Activated naive CD8-positive, alpha-beta T cell treated with anti-CD3 and anti-CD28 coated beads, Interleukin-2, amount 10 ng/mL, durations not matched to agents 7 days and 5 days (primary cell): Measurements from ENCODE around the gene ARHGEF25. TPM values are rescaled to one million over a fixed set of nuclear protein-coding genes. Genes with fewer than 3 reads are reported as not detected.

Source experiments
- ATAC-seq: fragments of 150-1000 bp; cut with Tn5 transposase; one replicate; pipeline ENCODE4 v1.10.0; 2021; ENCODE audit warnings: low read depth, moderate library complexity
- POLR2A ChIA-PET: fragments of 350-600 bp; sonication (Branson Sonifier 250); formaldehyde crosslinking; loops from one replicate; lab custom pipeline; 2021; ENCODE audit warnings: antibody characterized with exemption; lab: Charles Lee
- DNase-seq: peaks from one replicate; pipeline ENCODE4 v3.0.0; 2021
- H3K27ac Mint-ChIP-seq: one replicate; pipeline ENCODE4 v1.8.0; 2022; ENCODE audit warnings: mild to moderate bottlenecking, mixed read lengths
- H3K27me3 Mint-ChIP-seq: one replicate; pipeline ENCODE4 v1.8.0; 2022; ENCODE audit warnings: mild to moderate bottlenecking, moderate library complexity, mixed read lengths
- H3K36me3 Mint-ChIP-seq: one replicate; pipeline ENCODE4 v1.8.0; 2021; ENCODE audit warnings: mild to moderate bottlenecking, mixed read lengths
- H3K4me1 Mint-ChIP-seq: one replicate; pipeline ENCODE4 v1.8.0; 2021; ENCODE audit warnings: mixed read lengths
- H3K4me3 Mint-ChIP-seq: one replicate; pipeline ENCODE4 v1.8.0; 2022; ENCODE audit warnings: mild to moderate bottlenecking, moderate library complexity, mixed read lengths
- H3K9me3 Mint-ChIP-seq: one replicate; pipeline ENCODE4 v1.8.0; 2021; ENCODE audit warnings: mixed read lengths
- total RNA-seq, 2 experiments: library from RNA; stranded (reverse); gene quantifications; one replicate each; pipeline ENCODE4 v1.2.3, GENCODE V29; 2021

Gene ARHGEF25
- total RNA-seq, 2 experiments from 2014 or later: 1.3 to 1.4 TPM

GRCh38 chr12:57590864-57591781, 20.1 kb upstream of the ARHGEF25 start, which contains the start of gene PIP4K2C:
Gene PIP4K2C (plus strand): TSS chr12:57591192. CDS start chr12:57591290, 98 bp downstream.
- Mint-ChIP-seq H3K36me3 (peaks cover 3% of the 10 kb centered on the region), H3K27me3 (no peaks in the 10 kb centered on the region), H3K9me3 (no peaks in the 10 kb centered on the region), H3K4me1 (peaks cover 21% of the 10 kb centered on the region), H3K27ac (peak within 1 kb of the TSS; percentile 82), H3K4me3 (peak within 1 kb of the TSS; percentile 89)
- POLR2A ChIA-PET: interaction anchor here (0.6 to 2.3 kb wide), 9 partner anchors 9 to 154 kb away, joined by 3 to 10 read pairs (median 4); partner anchors contain the start of genes ARHGEF25, DDIT3, DTX3 and TSPAN31
- peak; percentile 85 for DNase-seq
- ATAC-seq: peak; percentile 93

DNA sequence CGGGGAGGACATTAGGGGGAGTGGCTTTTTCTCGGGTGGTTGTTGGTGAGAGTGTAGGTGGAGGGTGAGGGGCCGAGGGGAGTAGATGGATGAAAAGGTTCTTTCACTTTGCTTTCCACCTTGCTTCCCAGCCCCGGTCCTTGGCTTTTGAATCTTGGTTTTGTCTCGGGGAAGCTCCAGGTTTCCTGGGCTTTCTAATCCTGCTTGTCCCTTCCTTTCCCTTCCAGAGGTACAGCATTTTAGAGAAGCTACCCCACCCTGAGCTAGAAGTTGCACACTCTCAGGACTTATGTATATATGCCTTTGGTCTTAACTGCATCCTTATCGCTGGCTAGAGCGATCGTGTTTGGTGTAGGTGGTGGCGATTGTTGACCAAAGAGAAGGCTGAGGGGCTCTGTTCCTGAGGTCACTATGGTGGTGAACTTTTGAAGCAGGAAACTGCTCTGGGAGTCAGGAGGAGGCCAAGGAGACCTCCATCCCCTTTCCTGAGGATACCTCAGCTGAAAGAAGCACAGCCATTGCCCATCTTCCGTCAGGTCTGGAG, 19.4 kb upstream of the ARHGEF25 start:
- Mint-ChIP-seq H3K4me3 (peak overlapping the region; percentile 89), H3K27ac (peak overlapping the region; percentile 82), H3K4me1 (peaks cover 21% of the 10 kb centered on the region), H3K9me3 (no peaks in the 10 kb centered on the region), H3K36me3 (peaks cover 3% of the 10 kb centered on the region), H3K27me3 (no peaks in the 10 kb centered on the region)
- POLR2A ChIA-PET: interaction anchor here (1.0 to 2.3 kb wide), 6 partner anchors 12 to 150 kb away, joined by 3 to 10 read pairs (median 5); partner anchors contain the start of genes ARHGEF25, DTX3 and OS9
- DNase-seq (no peak), ATAC-seq (peak; percentile 4)

GRCh38 chr12:57592551-57593165, 18.6 kb upstream of the ARHGEF25 start:
- peak overlapping the region; percentile 89 for H3K4me3 Mint-ChIP-seq
- H3K36me3 Mint-ChIP-seq: peaks cover 4% of the 10 kb centered on the region
- no peak for DNase-seq
- H3K9me3 Mint-ChIP-seq: no peaks in the 10 kb centered on the region
- H3K27me3 Mint-ChIP-seq: no peaks in the 10 kb centered on the region
- peaks cover 21% of the 10 kb centered on the region for H3K4me1 Mint-ChIP-seq
- POLR2A ChIA-PET: interaction anchor here (1.0 to 1.6 kb wide), 3 partner anchors 14 to 102 kb away, joined by 4 to 7 read pairs (median 5); partner anchors contain the start of genes ARHGEF25 and OS9
- ATAC-seq: no peak
- no peak overlapping the region for H3K27ac Mint-ChIP-seq

DNA sequence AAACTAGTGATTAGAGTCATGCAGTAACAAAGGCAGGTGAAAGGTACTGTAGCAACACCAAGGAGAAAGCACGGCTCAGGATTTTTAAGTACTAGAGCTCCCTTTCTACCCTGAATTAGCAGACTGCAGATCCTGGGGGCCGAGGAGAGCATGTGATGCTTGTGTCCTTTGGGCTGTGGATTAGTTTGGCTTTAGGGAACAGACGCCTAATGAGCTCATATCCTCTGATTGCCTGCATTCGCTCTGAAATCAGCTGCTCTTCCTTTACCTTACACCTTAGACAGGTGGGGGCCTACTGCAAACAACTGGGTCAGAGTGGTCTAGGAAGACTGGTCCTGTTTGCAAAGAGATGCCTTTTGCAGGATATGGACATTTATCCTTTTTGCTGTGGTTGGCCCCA, 18.0 kb upstream of the ARHGEF25 start:
- DNase-seq (no peak), ATAC-seq (no peak)
- Mint-ChIP-seq H3K27ac (no peak overlapping the region), H3K4me3 (no peak overlapping the region), H3K36me3 (peaks cover 6% of the 10 kb centered on the region), H3K4me1 (peaks cover 21% of the 10 kb centered on the region), H3K27me3 (no peaks in the 10 kb centered on the region), H3K9me3 (no peaks in the 10 kb centered on the region)
- POLR2A ChIA-PET: interaction anchor here (0.6 to 1.6 kb wide), 3 partner anchors 13 to 101 kb away, joined by 3 to 5 read pairs (median 4); partner anchors contain the start of gene OS9

- H3K4me1 Mint-ChIP-seq: peaks cover 13% of the 10 kb centered on the region
- no peaks in the 10 kb centered on the region for H3K27me3 Mint-ChIP-seq
- no peak overlapping the region for H3K27ac Mint-ChIP-seq
- DNase-seq: no peak
- H3K4me3 Mint-ChIP-seq: no peak overlapping the region
- peaks cover 18% of the 10 kb centered on the region for H3K36me3 Mint-ChIP-seq
- ATAC-seq: no peak
- no peaks in the 10 kb centered on the region for H3K9me3 Mint-ChIP-seq
- POLR2A ChIA-PET: interaction anchor here (1.7 to 1.9 kb wide), 2 partner anchors 9 to 11 kb away, joined by 5 to 9 read pairs; partner anchors contain the start of genes ARHGEF25 and PIP4K2C
Observed at GRCh38 chr12:57600395-57600794, 10.8 kb upstream of the ARHGEF25 start.

GRCh38 chr12:57602544-57602943, 8.7 kb upstream of the ARHGEF25 start:
- ATAC-seq (no peak), DNase-seq (no peak)
- H3K27me3 Mint-ChIP-seq: no peaks in the 10 kb centered on the region
- no peak overlapping the region for H3K4me3 Mint-ChIP-seq
- H3K4me1 Mint-ChIP-seq: peaks cover 17% of the 10 kb centered on the region
- POLR2A ChIA-PET: interaction anchor here (2.2 kb wide), 1 partner anchor 11 kb away, joined by 10 read pairs; the partner anchor contains the start of gene PIP4K2C
- H3K27ac Mint-ChIP-seq: no peak overlapping the region
- peaks cover 17% of the 10 kb centered on the region for H3K36me3 Mint-ChIP-seq
- no peaks in the 10 kb centered on the region for H3K9me3 Mint-ChIP-seq

DNA sequence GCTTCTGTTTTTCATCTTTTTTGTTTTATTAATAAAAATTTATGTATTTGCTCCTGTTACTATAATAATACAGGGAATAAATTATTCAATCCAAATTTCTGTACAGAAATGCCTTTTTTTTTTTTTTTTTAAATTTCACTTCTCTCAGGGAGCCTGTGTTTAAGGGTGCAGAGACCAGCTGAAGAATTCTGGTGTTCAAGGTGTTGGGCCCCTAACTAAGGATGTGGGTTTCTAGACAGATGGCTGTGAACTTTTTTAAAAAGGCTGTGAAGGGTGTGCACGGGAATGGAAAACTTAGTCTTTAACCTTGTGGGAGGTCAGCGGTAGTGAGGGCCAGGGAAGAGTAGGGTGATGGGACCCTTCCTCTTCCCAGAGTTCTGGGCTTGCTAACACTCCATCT, 7.9 kb upstream of the ARHGEF25 start:
- Mint-ChIP-seq H3K27ac (peak overlapping the region; percentile 74), H3K4me1 (peaks cover 17% of the 10 kb centered on the region), H3K36me3 (peaks cover 15% of the 10 kb centered on the region), H3K4me3 (peak overlapping the region; percentile 84), H3K9me3 (no peaks in the 10 kb centered on the region), H3K27me3 (no peaks in the 10 kb centered on the region)
- no peak for ATAC-seq
- no peak for DNase-seq
- POLR2A ChIA-PET: interaction anchor here (2.2 kb wide), 1 partner anchor 12 kb away, joined by 10 read pairs; the partner anchor contains the start of gene PIP4K2C

DNA sequence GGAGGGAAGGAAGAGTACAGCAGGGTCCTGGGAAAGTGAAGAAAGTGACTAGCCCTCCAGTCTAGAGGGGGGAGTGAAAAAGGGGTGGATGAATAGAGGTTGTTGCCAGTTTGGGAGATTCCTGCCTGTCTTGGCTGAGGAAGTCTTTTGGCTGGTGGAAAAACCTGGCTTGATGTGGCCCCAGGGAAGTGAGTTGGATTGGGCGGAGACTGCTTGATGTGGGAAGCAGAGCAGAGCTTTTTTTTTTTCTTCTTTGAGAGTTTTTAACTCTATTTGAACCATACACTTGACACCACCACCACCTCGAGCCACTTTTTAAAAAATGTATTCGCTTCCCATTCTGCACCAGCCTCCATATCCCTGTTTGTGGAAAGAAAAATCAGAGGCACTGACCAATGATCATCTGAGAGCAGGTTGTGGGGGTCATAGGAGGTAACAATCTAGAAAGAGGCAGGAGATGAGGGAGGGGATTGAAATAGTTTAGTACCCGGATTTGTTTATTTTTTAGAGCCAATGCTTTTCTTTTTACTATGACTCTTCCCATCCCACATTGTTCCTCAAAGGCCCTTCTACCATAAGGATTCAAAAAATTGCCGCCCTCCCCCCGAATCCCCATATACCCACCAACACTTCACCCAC, 7.3 kb upstream of the ARHGEF25 start:
- DNase-seq (no peak), ATAC-seq (no peak)
- peak overlapping the region; percentile 88 for H3K27ac Mint-ChIP-seq
- peaks cover 13% of the 10 kb centered on the region for H3K36me3 Mint-ChIP-seq
- H3K27me3 Mint-ChIP-seq: no peaks in the 10 kb centered on the region
- POLR2A ChIA-PET: interaction anchor here (2.2 kb wide), 1 partner anchor 13 kb away, joined by 10 read pairs; the partner anchor contains the start of gene PIP4K2C
- H3K4me3 Mint-ChIP-seq: peak overlapping the region; percentile 84
- peaks cover 17% of the 10 kb centered on the region for H3K4me1 Mint-ChIP-seq
- no peaks in the 10 kb centered on the region for H3K9me3 Mint-ChIP-seq

DNA sequence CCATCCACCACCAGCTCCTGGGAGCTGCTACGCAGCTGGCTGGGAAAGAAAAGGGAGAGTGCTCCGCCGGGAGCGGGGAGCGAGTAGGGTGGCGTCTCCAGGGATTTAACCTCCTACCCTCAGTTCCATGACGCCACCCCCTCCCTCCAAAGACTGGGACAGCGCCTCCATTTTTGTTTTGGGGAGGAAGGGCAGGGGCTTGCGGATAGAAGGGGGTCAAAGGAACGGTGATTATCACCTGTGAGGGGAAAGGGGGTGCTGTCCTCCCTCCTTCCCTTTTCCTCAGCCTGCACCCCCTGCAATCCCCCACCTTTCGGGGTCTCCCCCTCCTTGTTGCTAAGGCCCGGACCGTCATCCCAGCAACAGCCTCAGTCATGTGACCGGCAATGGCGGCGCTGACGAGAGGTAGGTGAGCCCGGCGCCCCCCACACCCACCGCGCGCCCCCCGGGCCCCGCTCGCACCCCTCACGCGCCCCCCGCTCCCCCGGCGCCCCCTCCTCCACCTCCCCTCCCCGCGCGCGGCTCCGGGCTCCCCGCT, 6.7 kb upstream of the ARHGEF25 start, which contains the start of gene DTX3:
TSS of gene DTX3 (plus strand) at position 371 of the 538 bp plus-strand sequence. CDS start 1,694 bp downstream, outside the sequence.
- Mint-ChIP-seq H3K36me3 (peaks cover 10% of the 10 kb centered on the region), H3K9me3 (no peaks in the 10 kb centered on the region), H3K4me1 (peaks cover 17% of the 10 kb centered on the region), H3K4me3 (peak within 1 kb of the TSS; percentile 84), H3K27me3 (no peaks in the 10 kb centered on the region), H3K27ac (peak within 1 kb of the TSS; percentile 88)
- DNase-seq (peak; percentile 59), ATAC-seq (peak; percentile 67)
- POLR2A ChIA-PET: interaction anchor here (2.2 kb wide), 1 partner anchor 13 kb away, joined by 10 read pairs; the partner anchor contains the start of gene PIP4K2C

- ATAC-seq (peak; percentile 43), DNase-seq (no peak)
- Mint-ChIP-seq H3K36me3 (peaks cover 8% of the 10 kb centered on the region), H3K27me3 (peaks cover under 1% of the 10 kb centered on the region), H3K4me1 (peaks cover 17% of the 10 kb centered on the region), H3K4me3 (peak overlapping the region; percentile 77), H3K9me3 (no peaks in the 10 kb centered on the region), H3K27ac (peak overlapping the region; percentile 69)
- POLR2A ChIA-PET: interaction anchor here (0.6 to 0.9 kb wide), 2 partner anchors 14 to 71 kb away, joined by 4 read pairs; no protein-coding TSS in a partner anchor
Observed at GRCh38 chr12:57604992-57605810, 6.0 kb upstream of the ARHGEF25 start.

- Mint-ChIP-seq H3K27me3 (peaks cover 7% of the 10 kb centered on the region), H3K9me3 (no peaks in the 10 kb centered on the region), H3K4me1 (peaks cover 19% of the 10 kb centered on the region), H3K4me3 (peak overlapping the region; percentile 77), H3K27ac (no peak overlapping the region), H3K36me3 (peaks cover 8% of the 10 kb centered on the region)
- DNase-seq: no peak
- POLR2A ChIA-PET: interaction anchor here (0.6 to 0.9 kb wide), 3 partner anchors 13 to 70 kb away, joined by 4 to 5 read pairs (median 4); no protein-coding TSS in a partner anchor
- no peak for ATAC-seq
Observed at GRCh38 chr12:57605811-57606311, 5.4 kb upstream of the ARHGEF25 start.
